ENCODE results near the gene KLHL17.
A peak's percentile ranks its signal among the peaks of the same experiment; 100 is the strongest.

KLHL17 gene

GRCh38 chr1:938088-938683, 22.2 kb upstream of the KLHL17 start:
- H3K4me3 ChIP-seq (ENCODE audit: control insufficient read depth, low read depth, low read length), result no peak overlapping the region
- no peak for DNase-seq (ENCODE audit: low read depth)

GRCh38 chr1:938711-939489, 21.5 kb upstream of the KLHL17 start:
- H3K4me3 ChIP-seq (ENCODE audit: control insufficient read depth, low read depth, low read length), result no peak overlapping the region
- no peak for TF ChIP-seq CTCF (conservative IDR thresholded peaks at IDR 0.05; ENCODE audit: control insufficient read depth, insufficient read depth, low read depth, low read length)

More at GRCh38 chr1:938088-938683, 22.2 kb upstream of the KLHL17 start:
- peak; percentile 41 for TF ChIP-seq CTCF (conservative IDR thresholded peaks at IDR 0.05; ENCODE audit: control insufficient read depth, insufficient read depth, low read depth, low read length)

GRCh38 chr1:939511-940106, 20.8 kb upstream of the KLHL17 start:
- TF ChIP-seq CTCF (conservative IDR thresholded peaks at IDR 0.05; ENCODE audit: control insufficient read depth, insufficient read depth, low read depth, low read length), result no peak
- no peak overlapping the region for H3K4me3 ChIP-seq (ENCODE audit: control insufficient read depth, low read depth, low read length)
- no peak for DNase-seq (ENCODE audit: low read depth)

More at GRCh38 chr1:938711-939489, 21.5 kb upstream of the KLHL17 start:
- no peak for DNase-seq (ENCODE audit: low read depth)

- no peak for TF ChIP-seq CTCF (conservative IDR thresholded peaks at IDR 0.05; ENCODE audit: control insufficient read depth, insufficient read depth, low read depth, low read length)
- peak; percentile 59 for DNase-seq (ENCODE audit: low read depth)
Observed at GRCh38 chr1:940107-941014, 20.0 kb upstream of the KLHL17 start.

GRCh38 chr1:941015-941587, 19.3 kb upstream of the KLHL17 start:
- H3K4me3 ChIP-seq (ENCODE audit: control insufficient read depth, low read depth, low read length), result no peak overlapping the region
- DNase-seq (ENCODE audit: low read depth), result no peak

More at GRCh38 chr1:940107-941014, 20.0 kb upstream of the KLHL17 start:
- no peak overlapping the region for H3K4me3 ChIP-seq (ENCODE audit: control insufficient read depth, low read depth, low read length)

More at GRCh38 chr1:941015-941587, 19.3 kb upstream of the KLHL17 start:
- no peak for TF ChIP-seq CTCF (conservative IDR thresholded peaks at IDR 0.05; ENCODE audit: control insufficient read depth, insufficient read depth, low read depth, low read length)

All from fibroblast of mammary gland (primary cell).